Posterior cingulate gyrus (tissue), 11 donors: ENCODE data around the gene JADE1.

Source experiments
- DNase-seq, 10 donors: peaks; one replicate each; pipeline versions ENCODE4 v3.0.0 to v3.0.0-alpha.2; 2020 to 2021; ENCODE audit warnings: mixed read lengths in 3 of 10
- intact Hi-C: fragments of 100-400 bp; cut with DNase I; formaldehyde crosslinking; loops from one replicate; pipeline ENCODE4 v1.15.1; 2023

JADE1 gene

DNA sequence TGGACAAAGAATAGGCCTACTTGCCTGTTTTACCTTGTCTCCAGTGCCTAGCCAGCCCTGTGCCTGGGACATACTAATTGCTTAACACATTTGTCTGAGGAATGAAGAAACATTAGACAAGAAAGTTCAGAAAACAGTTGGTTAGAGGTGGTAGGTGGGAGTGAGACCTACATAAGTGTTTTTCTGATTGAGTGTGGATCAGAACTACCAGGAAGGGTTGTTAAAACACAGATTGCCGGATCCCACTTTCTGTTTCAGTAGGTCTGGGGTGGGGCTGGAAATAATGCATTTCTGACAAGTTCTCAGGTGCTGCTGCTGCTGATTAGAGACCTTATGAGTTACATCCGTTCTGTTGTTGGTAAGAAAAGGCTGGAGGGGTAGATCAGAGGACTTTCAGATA lies 5.7 kb upstream of the JADE1 start:
- intact Hi-C loops, result no loop called here
- no peak for DNase-seq

DNA sequence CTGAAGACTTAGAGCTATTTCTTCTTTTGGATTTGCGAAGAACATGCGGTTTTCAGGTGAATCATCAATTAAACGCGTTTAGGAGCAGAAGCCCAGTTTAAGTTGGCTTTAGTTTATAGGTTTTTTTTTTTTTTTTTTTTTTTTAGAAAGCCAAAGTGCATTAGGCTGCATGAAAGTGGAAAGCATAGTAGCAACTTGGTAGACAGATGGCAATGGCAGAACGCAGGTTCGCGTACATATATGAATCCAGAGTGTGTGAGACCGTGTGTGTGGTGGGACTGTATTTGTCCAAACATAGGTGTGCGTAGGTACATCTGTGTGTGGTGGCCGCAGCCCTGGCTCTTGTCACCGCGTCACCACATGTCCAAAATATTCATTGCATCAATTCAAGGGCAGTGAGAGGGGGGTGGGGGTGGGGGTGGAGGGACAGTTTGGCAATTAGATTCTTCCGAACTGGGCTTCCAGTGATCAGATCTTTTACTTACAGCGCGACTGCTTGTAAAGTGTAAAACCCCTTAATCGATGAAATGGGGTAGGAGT lies 901 bp downstream of the JADE1 start:
- peak in 3 of 10 donors; percentile 12 to 23 (median 21) for DNase-seq
- intact Hi-C loops, result loop anchor here (5.0 to 10.0 kb wide), 2 partner anchors 426 to 523 kb away; partner anchors contain the start of gene PGRMC2

GRCh38 chr4:128810871-128811570 lies 1.5 kb downstream of the JADE1 start:
- peak; percentile 49 to 95 (median 70) for DNase-seq
- intact Hi-C loops, result loop anchor here (1.0 to 10.0 kb wide), 3 partner anchors 52 to 524 kb away; partner anchors contain the start of gene PGRMC2

- intact Hi-C loops, result loop anchor here (1.0 to 10.0 kb wide), 3 partner anchors 51 to 525 kb away; partner anchors contain the start of gene PGRMC2
- DNase-seq, result peak; percentile 68 to 98 (median 85)
These were observed 2.3 kb downstream of the JADE1 start for GRCh38 chr4:128811571-128812441.

DNA sequence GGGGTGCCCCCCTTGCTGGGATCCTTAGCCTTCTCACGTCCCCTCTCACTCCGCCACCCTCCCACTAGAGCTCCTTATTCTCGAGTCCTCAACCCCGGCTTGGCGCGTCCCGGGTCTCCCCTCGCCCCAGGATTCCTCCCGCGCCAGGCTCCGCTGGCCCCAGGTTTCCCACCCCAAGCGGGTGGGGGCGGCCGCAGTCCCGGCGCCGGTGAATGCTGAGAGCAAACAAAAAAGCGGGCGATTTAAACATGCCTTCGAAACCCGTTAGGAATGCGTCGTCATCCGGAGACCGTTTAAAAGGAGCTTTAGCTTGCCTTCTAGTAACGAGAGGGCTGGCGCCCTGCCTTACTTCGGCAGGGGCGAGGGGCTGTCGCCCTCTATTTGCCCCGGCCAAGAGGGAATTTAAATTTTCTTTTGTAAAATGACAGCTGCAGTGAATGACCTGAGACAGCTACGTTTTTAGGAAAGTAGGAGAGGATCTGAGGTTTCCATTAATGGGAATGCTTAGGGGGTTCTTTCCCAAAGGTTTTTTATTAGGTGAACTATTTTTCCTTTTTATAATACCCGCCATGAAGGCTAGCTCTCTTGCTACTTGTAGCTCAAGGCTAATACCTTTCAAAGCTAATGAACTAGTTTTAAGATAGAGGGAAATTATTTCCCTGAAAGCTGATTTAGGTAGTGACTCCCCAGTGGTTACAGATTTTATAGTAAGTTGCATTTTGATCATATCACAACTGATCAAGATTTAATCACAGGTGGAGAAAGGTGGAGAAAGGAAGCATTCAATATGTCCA lies 3.1 kb downstream of the JADE1 start:
- peak in 8 of 10 donors; percentile 21 to 92 (median 38) for DNase-seq
- intact Hi-C loops, result loop anchor here (5.0 to 10.0 kb wide), 2 partner anchors 428 to 525 kb away; partner anchors contain the start of gene PGRMC2

- no peak for DNase-seq
- intact Hi-C loops, result loop anchor here (5.0 to 10.0 kb wide), 2 partner anchors 429 to 527 kb away; partner anchors contain the start of gene PGRMC2
These were observed 4.5 kb downstream of the JADE1 start for GRCh38 chr4:128813965-128814364.

DNA sequence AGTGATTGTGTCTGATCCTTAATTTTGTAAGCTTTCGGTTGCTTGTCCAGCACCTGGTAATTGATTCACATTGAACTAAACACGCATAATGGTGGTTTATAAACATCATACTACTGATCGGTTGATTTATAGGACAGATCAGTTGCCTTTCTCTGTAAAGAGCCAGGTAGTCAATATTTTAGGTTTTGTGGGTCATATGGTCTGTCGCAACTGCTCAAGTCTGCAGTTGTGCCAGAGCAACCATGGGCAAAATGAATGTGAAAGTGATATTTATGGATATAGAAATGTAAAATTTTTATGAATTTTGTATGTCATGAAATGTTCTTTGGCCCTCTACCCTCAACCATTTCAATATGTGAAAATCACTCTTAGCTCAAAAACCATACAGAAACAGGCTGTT lies 8.9 kb downstream of the JADE1 start:
- DNase-seq, result no peak
- intact Hi-C loops, result loop anchor here (10.0 kb wide), 1 partner anchor 434 kb away; no protein-coding TSS in a partner anchor

DNA sequence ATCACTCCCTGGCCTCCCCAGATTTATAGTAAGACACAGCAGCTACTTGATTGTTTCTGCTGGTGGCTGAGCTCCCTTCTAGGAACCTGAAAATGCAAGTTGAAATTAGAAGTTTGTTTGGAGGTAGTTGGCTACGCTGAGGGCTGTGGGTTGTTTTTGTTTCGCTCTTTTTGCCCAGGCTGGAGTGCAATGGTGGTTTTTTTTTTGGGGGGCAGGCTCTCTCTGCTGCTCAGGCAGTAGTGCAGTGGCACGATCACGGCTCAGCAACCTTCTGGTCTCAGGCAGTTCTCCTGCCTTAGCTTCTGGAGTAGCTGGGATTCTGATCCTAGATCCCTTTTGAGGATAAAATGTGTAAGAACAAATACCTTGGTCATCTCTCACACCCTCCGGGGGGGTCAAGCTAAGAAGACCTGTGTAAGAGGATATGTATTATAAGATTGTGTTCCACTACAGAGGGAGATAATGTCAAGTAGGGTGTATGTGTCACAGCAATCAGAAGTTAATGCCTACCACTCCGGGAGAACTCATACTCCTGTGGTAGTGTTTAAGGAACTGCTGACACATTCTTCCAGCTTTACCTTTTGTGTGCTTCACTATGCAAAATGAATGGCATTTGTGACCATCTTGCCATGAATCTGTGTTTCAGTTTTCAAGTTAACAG lies 9.7 kb downstream of the JADE1 start:
- intact Hi-C loops, result loop anchor here (10.0 kb wide), 1 partner anchor 434 kb away; no protein-coding TSS in a partner anchor
- no peak for DNase-seq

- intact Hi-C loops, result no loop called here
- DNase-seq, result no peak
These were observed 11.2 kb downstream of the JADE1 start for GRCh38 chr4:128820671-128821070.

GRCh38 chr4:128821151-128821550 lies 11.7 kb downstream of the JADE1 start:
- intact Hi-C loops, result no loop called here
- DNase-seq, result no peak

GRCh38 chr4:128823025-128823661 lies 13.6 kb downstream of the JADE1 start:
- no peak for DNase-seq
- intact Hi-C loops, result no loop called here

DNA sequence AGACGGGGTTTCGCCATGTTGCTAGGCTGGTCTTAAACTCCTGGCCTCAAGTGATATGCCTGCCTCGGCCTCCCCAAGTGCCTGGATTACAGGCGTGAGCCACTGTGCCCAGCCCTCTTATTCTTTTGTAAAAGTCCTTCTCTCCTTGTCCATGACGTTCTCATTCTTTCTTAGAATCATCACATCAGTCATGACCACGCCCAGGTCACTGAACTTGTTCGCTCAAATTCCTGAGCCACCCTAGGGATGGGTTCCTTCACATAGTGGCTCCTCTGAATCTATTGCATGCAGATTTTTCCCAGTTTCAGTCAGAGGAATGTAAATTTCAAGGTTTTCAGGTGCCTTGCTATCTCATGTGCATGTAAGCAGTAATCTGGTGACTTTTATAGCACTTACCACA lies 15.7 kb downstream of the JADE1 start:
- no peak for DNase-seq
- intact Hi-C loops, result no loop called here

DNA sequence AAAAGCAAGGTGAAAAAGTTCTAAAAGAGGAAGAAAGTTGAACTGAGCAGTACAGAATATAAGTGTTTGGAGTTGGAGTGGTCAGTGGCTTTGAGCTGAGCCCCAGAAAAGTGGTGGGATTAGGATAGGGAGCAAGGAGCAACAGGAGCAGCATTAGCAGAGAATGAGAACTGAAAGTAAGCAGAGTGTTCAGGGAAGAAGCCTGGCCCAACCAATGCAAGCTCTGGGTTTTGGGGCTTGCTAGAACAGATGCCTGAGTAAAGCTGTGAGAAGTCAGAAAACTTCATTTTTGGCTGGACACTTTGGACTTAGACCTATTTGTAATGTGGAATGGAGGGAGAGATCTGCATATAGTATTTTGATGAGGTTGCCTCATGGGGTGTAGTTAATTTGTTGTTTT lies 17.8 kb downstream of the JADE1 start:
- no peak for DNase-seq
- intact Hi-C loops, result no loop called here

DNA sequence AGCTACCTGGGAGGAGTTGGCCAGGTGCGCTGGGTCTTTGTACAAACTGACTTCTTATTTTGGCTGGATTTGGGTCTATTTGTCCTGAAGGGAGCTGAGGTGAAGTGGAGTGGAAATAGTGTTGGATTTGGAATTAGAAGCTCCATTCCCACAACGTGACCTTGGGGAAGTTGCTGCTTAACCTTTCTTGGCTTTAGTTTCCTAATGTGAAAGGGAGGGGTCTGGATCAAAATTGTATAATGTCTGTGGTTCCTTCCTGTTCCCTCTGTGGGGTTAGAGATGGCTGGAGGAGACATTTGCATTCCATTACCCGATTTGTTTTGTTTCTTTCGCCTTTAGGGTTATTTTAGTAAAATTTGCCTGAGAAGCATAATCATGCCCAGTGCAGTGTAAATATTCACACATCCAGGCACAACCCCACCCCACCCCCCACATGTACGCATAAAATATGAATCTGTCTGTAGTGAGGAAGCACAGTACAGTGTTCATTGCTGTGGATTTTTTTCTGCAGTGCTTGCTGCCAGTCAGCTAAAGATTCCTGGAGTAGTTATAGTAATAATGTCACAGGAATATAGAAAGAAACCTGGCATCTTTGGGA lies 21.5 kb downstream of the JADE1 start:
- intact Hi-C loops, result no loop called here

DNA sequence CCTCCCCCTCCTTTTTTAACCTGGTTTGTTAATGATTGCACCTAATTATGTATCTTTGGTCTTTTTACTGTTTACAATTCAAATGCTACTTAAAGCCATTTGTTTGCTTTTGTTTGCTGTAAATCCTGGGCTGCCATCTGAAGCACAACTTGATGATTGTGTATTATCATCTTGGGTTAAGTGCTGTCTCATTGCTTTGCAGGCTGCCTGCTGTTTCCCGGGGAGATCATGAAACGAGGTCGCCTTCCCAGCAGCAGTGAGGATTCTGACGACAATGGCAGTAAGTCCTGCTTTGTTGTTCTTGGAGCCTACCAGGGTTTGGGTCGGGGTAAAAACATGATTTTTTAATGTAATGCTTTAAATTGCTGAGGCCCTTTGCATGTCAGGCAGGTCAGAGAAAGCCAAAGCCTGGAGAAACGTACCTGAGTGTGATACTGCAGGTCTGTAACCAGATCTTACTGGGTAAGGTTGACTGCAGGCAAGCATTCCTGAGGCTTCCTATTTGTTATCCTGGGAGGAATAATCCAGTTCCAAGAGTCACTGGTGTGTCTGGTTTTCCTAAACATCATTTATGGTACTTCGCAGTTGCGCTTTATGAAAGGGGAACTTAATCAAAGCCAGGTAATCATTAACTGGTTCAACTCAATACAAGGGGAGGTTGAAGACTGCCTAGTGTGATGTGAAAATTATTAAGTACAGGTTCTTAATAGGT lies 22.2 kb downstream of the JADE1 start:
- peak in 3 of 10 donors; percentile 19 to 89 (median 72) for DNase-seq
- intact Hi-C loops, result no loop called here

More for the DNA sequence above, 21.5 kb downstream of the JADE1 start:
- no peak for DNase-seq

GRCh38 chr4:128832243-128832625 lies 22.7 kb downstream of the JADE1 start:
- intact Hi-C loops, result no loop called here

GRCh38 chr4:128835498-128836222 lies 26.2 kb downstream of the JADE1 start:
- DNase-seq, result peak in 8 of 10 donors; percentile 22 to 87 (median 40)
- intact Hi-C loops, result no loop called here

More at GRCh38 chr4:128832243-128832625, 22.7 kb downstream of the JADE1 start:
- DNase-seq, result no peak
